Smooth muscle cell (in vitro differentiated cells): ENCODE measurements around the gene EPHB6. TPM values are rescaled to one million over a fixed set of nuclear protein-coding genes. Genes with fewer than 3 reads are reported as not detected.

Experiments used
- DNase-seq: peaks from one replicate; lab custom pipeline; 2025; ENCODE audit not compliant: unreplicated experiment; lab: John Stamatoyannopoulos, UW
- H2AFZ ChIP-seq: fragments of 200-600 bp; sonication (generic); 2 replicates; pipeline ENCODE4 v1.6.0; 2016; ENCODE audit warnings: antibody characterized with exemption, low read depth, mild to moderate bottlenecking
- H3F3A ChIP-seq: fragments of 200-600 bp; sonication (generic); 2 replicates; pipeline ENCODE4 v1.6.0; 2017; ENCODE audit warnings: antibody characterized with exemption, low read depth
- H3K27ac ChIP-seq: fragments of 200-600 bp; sonication (generic); 2 replicates; pipeline ENCODE4 v1.5.1; 2016; ENCODE audit warnings: low read depth, mild to moderate bottlenecking
- H3K27me3 ChIP-seq: fragments of 200-600 bp; sonication (generic); 2 replicates; pipeline ENCODE4 v1.6.1; 2016; ENCODE audit warnings: low read depth, mild to moderate bottlenecking
- H3K36me3 ChIP-seq: fragments of 200-600 bp; sonication (generic); 2 replicates; pipeline ENCODE4 v1.5.1; 2016; ENCODE audit warnings: low read depth
- H3K4me1 ChIP-seq: fragments of 200-600 bp; sonication (generic); 2 replicates; pipeline ENCODE4 v1.5.1; 2016; ENCODE audit warnings: low read depth
- H3K4me2 ChIP-seq: fragments of 200-600 bp; sonication (generic); 2 replicates; pipeline ENCODE4 v1.6.0; 2016; ENCODE audit warnings: mild to moderate bottlenecking
- H3K4me3 ChIP-seq: fragments of 200-600 bp; sonication (generic); 2 replicates; pipeline ENCODE4 v1.5.1; 2016; ENCODE audit warnings: mild to moderate bottlenecking
- H3K79me2 ChIP-seq: fragments of 200-600 bp; sonication (generic); 2 replicates; pipeline ENCODE4 v1.6.0; 2016; ENCODE audit warnings: low read depth, mild to moderate bottlenecking
- H3K9ac ChIP-seq: fragments of 200-600 bp; sonication (generic); 2 replicates; pipeline ENCODE4 v1.6.0; 2016; ENCODE audit warnings: low read depth
- H3K9me3 ChIP-seq: fragments of 200-600 bp; sonication (generic); replicated peaks from 2 replicates; pipeline ENCODE4 v1.5.1; 2016; ENCODE audit warnings: low read depth
- H4K20me1 ChIP-seq: fragments of 200-600 bp; sonication (generic); 2 replicates; pipeline ENCODE4 v1.6.0; 2016; ENCODE audit warnings: low read depth
- CTCF ChIP-seq: fragments of 200-600 bp; sonication (generic); IDR thresholded peaks from 2 replicates; pipeline ENCODE4 v1.5.1; 2017; ENCODE audit warnings: borderline replicate concordance, mild to moderate bottlenecking, antibody characterized with exemption; ENCODE audit not compliant: insufficient read depth, poor library complexity, severe bottlenecking
- WGBS: methylation state at CpG from one replicate; pipeline ENCODE4 v1.1.7; 2016; ENCODE audit warnings: low lambda C conversion rate; 5-methylcytosine and 5-hydroxymethylcytosine counted together
- polyA plus RNA-seq: library from polyadenylated mRNA; unstranded; fragments of >200 nt; fragmentation: Nextera tagmentation; extraction: Ambion mirVana; gene quantifications from 2 replicates; pipeline ENCODE4 v1.2.1, GENCODE V29; 2016
- total RNA-seq: library from RNA; depleted of rRNA; stranded (reverse); fragments of >200 nt; gene quantifications from 2 replicates; pipeline ENCODE4 v1.2.3, GENCODE V29; 2014

EPHB6 gene
- total RNA-seq (4.8 and 15.9 TPM in 2 replicates), polyA plus RNA-seq (12.6 and 21.1 TPM in 2 replicates)

DNA sequence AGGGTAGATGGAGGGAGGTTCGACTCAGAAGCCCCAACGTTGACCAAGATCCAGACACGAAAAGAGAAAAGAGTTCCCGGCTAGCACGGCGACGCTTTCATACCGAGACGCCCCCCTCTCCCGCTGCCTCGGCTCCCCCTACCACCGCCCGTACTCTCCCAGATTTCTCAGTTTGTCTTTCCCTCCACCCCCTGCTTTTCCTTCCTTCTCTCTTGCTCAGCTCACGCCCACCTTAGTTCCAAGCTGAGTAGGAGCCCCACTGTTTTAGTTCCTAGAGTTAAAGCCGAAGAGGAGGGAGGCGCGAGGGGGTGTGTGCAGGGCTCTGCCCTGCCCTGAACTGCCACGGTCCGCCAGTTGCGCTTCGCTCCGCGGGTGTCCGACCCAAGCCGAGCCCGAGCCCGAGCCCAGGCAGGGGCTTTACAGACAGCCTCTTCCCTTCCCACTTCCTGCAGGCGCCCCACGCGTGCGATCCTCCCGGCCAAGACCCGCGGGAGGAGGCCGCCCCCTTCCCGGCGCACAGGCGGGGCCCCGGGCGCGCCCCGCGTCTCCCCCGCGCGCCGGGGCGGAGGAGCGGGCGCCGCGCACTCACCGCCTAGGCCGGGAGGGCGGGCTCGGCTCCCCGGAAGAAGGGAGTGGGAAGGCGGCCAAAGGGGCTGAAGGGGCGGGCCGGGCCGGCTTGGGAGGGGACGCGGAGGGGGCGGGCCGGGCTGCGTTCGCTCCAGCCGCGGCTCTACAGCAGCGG lies at the start of gene EPHB6:
Gene EPHB6 (plus strand): TSS at position 705 of the 742 bp plus-strand sequence. CDS start 8,152 bp downstream, outside the sequence.
- no peaks in the 10 kb centered on the region for H3K79me2 ChIP-seq
- H2AFZ ChIP-seq = peak within 1 kb of the TSS; percentile 99
- no peak within 1 kb of the TSS for H3K27ac ChIP-seq
- no peaks in the 10 kb centered on the region for H4K20me1 ChIP-seq
- no peak for TF ChIP-seq CTCF
- DNase-seq = no peak
- no peaks in the 10 kb centered on the region for H3K9me3 ChIP-seq
- H3K27me3 ChIP-seq = no peaks in the 10 kb centered on the region
- peak within 1 kb of the TSS; percentile 93 for H3K4me3 ChIP-seq
- peaks cover 4% of the 10 kb centered on the region for H3K4me1 ChIP-seq
- H3K4me2 ChIP-seq = peak within 1 kb of the TSS; percentile 100
- peak within 1 kb of the TSS; percentile 3 for H3K9ac ChIP-seq
- no peaks in the 10 kb centered on the region for H3K36me3 ChIP-seq
- 0% methylated on average over 14 of the region's 70 CpGs for WGBS
- no peaks in the 10 kb centered on the region for H3F3A ChIP-seq

DNA sequence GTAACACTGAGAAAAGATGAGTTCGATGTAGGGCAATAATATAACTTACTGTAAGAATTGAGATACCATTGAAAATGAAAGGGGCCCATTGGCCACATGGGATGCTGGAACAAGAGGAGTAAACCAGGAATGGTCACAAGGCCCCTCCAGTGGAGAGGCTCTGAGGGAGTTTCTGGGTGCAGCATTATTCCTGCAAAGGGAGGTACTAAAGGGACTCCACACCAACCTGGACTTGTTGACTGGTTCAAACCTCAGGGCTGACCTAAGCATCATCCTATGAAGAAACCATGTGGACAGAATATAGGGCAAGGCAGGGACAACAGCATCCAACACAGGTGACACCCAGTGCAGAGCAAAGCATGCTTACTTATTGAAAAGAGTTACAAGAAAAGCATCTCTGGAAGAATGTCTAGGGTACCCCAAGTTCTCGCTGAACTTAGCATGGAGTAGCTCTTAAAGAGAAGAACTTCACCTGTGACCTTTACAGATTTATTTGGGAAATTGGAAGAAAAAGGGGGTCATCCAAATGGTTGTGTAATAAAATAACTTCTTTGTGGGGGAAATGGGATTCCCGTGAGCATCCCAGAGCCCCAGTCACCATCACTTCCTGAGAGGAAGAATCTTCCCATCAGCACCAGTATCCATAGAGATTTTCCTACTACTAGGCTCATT lies 49.4 kb upstream of the EPHB6 start:
- H3K9ac ChIP-seq = no peak overlapping the region
- no peaks in the 10 kb centered on the region for H3K9me3 ChIP-seq
- H3K4me2 ChIP-seq = no peak overlapping the region
- no peaks in the 10 kb centered on the region for H3K4me1 ChIP-seq
- H3K27me3 ChIP-seq = peaks cover under 1% of the 10 kb centered on the region
- TF ChIP-seq CTCF = no peak
- no peak overlapping the region for H3K27ac ChIP-seq
- H3F3A ChIP-seq = no peaks in the 10 kb centered on the region
- no peak for DNase-seq
- 87% methylated on average over 3 of the region's 3 CpGs for WGBS
- no peaks in the 10 kb centered on the region for H3K79me2 ChIP-seq
- no peaks in the 10 kb centered on the region for H3K36me3 ChIP-seq
- no peaks in the 10 kb centered on the region for H4K20me1 ChIP-seq
- H3K4me3 ChIP-seq = no peak overlapping the region
- no peak overlapping the region for H2AFZ ChIP-seq

DNA sequence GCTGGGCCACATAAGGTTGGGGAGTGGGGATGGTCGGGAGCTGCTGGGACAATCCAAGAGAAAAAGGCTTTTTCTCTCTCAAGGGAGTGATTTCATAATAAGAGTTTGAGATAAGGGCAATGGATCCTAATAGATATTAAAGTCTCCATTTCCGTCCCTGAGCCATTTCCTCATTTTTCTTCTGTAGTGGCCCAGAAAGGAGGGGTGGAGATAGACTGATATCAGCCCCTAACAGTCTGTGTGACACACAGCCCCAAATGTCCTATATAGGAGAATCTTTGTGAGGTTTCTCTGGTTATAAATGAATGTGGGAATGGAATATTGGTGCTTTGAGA lies 48.9 kb upstream of the EPHB6 start:
- WGBS = 74% methylated on average over 2 of the region's 2 CpGs
- no peak for DNase-seq
- H3K27ac ChIP-seq = no peak overlapping the region
- H3K4me3 ChIP-seq = no peak overlapping the region
- H3K4me2 ChIP-seq = no peak overlapping the region
- no peaks in the 10 kb centered on the region for H3K4me1 ChIP-seq
- H3K9ac ChIP-seq = no peak overlapping the region
- no peaks in the 10 kb centered on the region for H3K9me3 ChIP-seq
- no peaks in the 10 kb centered on the region for H3K36me3 ChIP-seq
- H3K79me2 ChIP-seq = no peaks in the 10 kb centered on the region
- no peak for TF ChIP-seq CTCF
- H2AFZ ChIP-seq = no peak overlapping the region
- H3F3A ChIP-seq = no peaks in the 10 kb centered on the region
- no peaks in the 10 kb centered on the region for H3K27me3 ChIP-seq
- no peaks in the 10 kb centered on the region for H4K20me1 ChIP-seq
